H1 (cell line): Measurements from ENCODE around the gene LRG1. TPM values are rescaled to one million over a fixed set of nuclear protein-coding genes. Genes with fewer than 3 reads are reported as not detected.

ENCODE experiments used
- CTCF ChIA-PET: fragments of 300-600 bp; sonication (Branson Sonifier 250); formaldehyde crosslinking; loops from one replicate; lab custom pipeline; 2021; ENCODE audit not compliant: partially characterized antibody; lab: Charles Lee
- POLR2A ChIA-PET: fragments of 300-600 bp; sonication (Branson Sonifier 250); formaldehyde crosslinking; loops from one replicate; lab custom pipeline; 2021; ENCODE audit warnings: inconsistent platforms; ENCODE audit not compliant: partially characterized antibody; lab: Charles Lee
- DNase-seq, 2 experiments: peaks; one replicate each; pipeline versions ENCODE4 v3.0.0 to v3.0.0-alpha.2; 2010 to 2022; ENCODE audit warnings: low spot score in 2 of 2, low read depth in 1 of 2, mixed read lengths in 1 of 2
- FAIRE-seq: peaks from 2 replicates; lab custom pipeline; 2011; peaks lifted over from hg19 to GRCh38; lab: Jason Lieb, UNC
- H2AFZ ChIP-seq: 2 replicates; pipeline ENCODE4 v1.8.1; 2012; ENCODE audit warnings: low read length, inconsistent platforms
- H2AK5ac ChIP-seq: 2 replicates; pipeline ENCODE4 v1.6.1; 2013; ENCODE audit warnings: low read depth, low read length
- H2BK120ac ChIP-seq: replicated peaks from 2 replicates; pipeline ENCODE3; 2013; ENCODE audit warnings: low read depth, low read length, inconsistent platforms
- H2BK12ac ChIP-seq: 2 replicates; pipeline ENCODE4 v1.6.1; 2013; ENCODE audit warnings: low read depth, low read length
- H2BK15ac ChIP-seq: 2 replicates; pipeline ENCODE4 v1.6.1; 2013; ENCODE audit warnings: low read length
- H2BK20ac ChIP-seq: 2 replicates; pipeline ENCODE4 v1.6.1; 2013; ENCODE audit warnings: low read length
- H2BK5ac ChIP-seq: 2 replicates; pipeline ENCODE4 v1.6.1; 2013; ENCODE audit warnings: low read depth, low read length
- H3K14ac ChIP-seq: 2 replicates; pipeline ENCODE4 v1.6.1; 2013; ENCODE audit warnings: inconsistent platforms; ENCODE audit not compliant: insufficient read length
- H3K18ac ChIP-seq: 2 replicates; pipeline ENCODE4 v1.6.1; 2013; ENCODE audit warnings: low read length; ENCODE audit errors: extremely low read depth
- H3K23ac ChIP-seq: 2 replicates; pipeline ENCODE4 v1.6.1; 2013; ENCODE audit warnings: inconsistent platforms; ENCODE audit not compliant: insufficient read length
- H3K23me2 ChIP-seq: 2 replicates; pipeline ENCODE4 v1.6.1; 2013; ENCODE audit warnings: low read depth, low read length
- H3K27ac ChIP-seq: 2 replicates; pipeline ENCODE4 v1.6.1; 2011; ENCODE audit warnings: low read depth, low read length, inconsistent platforms
- H3K27me3 ChIP-seq, 4 experiments: replicated peaks in 1 of 4; 1 replicate in 1 of 4; 2 replicates in 3 of 4; pipeline versions ENCODE4 v1.6.1 to v1.8.1; 2011 to 2013; ENCODE audit warnings: low read length in 3 of 4, mild to moderate bottlenecking in 3 of 4, inconsistent platforms in 2 of 4, mixed read lengths in 2 of 4, moderate library complexity in 1 of 4; ENCODE audit not compliant: control insufficient read depth in 3 of 4, insufficient read depth in 3 of 4; ENCODE audit errors: extremely low read depth in 1 of 4
- H3K36me3 ChIP-seq, 4 experiments: 2 replicates each; pipeline versions ENCODE4 v1.6.1 to v1.8.1; 2011 to 2013; ENCODE audit warnings: mild to moderate bottlenecking in 4 of 4, low read length in 3 of 4, moderate library complexity in 2 of 4, control low read depth in 1 of 4, inconsistent platforms in 1 of 4; ENCODE audit not compliant: insufficient read depth in 4 of 4, control insufficient read depth in 2 of 4
- H3K4ac ChIP-seq: replicated peaks from 2 replicates; pipeline ENCODE3; 2013; ENCODE audit warnings: low read length, low read depth, mixed read lengths, inconsistent platforms; ENCODE audit not compliant: insufficient read length
- H3K4me1 ChIP-seq, 4 experiments: replicated peaks in 1 of 4; 1 replicate in 1 of 4; 2 replicates in 3 of 4; pipeline versions ENCODE4 v1.6.1 to v1.8.1; 2011 to 2013; ENCODE audit warnings: low read length in 3 of 4, inconsistent platforms in 2 of 4, mixed read lengths in 1 of 4; ENCODE audit not compliant: insufficient read depth in 4 of 4, control insufficient read depth in 3 of 4
- H3K4me2 ChIP-seq, 2 experiments: 2 replicates each; pipeline versions ENCODE4 v1.6.1 to v1.8.1; 2011 to 2013; ENCODE audit warnings: low read depth in 2 of 2, low read length in 2 of 2, control low read depth in 1 of 2, inconsistent platforms in 1 of 2, mild to moderate bottlenecking in 1 of 2; ENCODE audit not compliant: insufficient read depth in 1 of 2
- H3K4me3 ChIP-seq, 4 experiments: fragments of 200-600, 300-600 bp in 1 of 4; sonication (generic), shearing (Covaris generic), sonication (Bioruptor Twin) in 1 of 4; 2 replicates each; pipeline versions ENCODE4 v1.5.1 to v1.8.1; 2011 to 2016; ENCODE audit warnings: low read length in 4 of 4, low read depth in 3 of 4, control low read depth in 2 of 4, inconsistent platforms in 2 of 4, mild to moderate bottlenecking in 2 of 4, mixed read lengths in 1 of 4, moderate library complexity in 1 of 4; ENCODE audit not compliant: insufficient read depth in 2 of 4; ENCODE audit errors: extremely low read depth in 1 of 4
- H3K56ac ChIP-seq: replicated peaks from 2 replicates; pipeline ENCODE3; 2013; ENCODE audit warnings: low read depth, mild to moderate bottlenecking, mixed read lengths, low read length, inconsistent platforms; ENCODE audit not compliant: insufficient read length
- H3K79me1 ChIP-seq: 2 replicates; pipeline ENCODE4 v1.6.1; 2013; ENCODE audit warnings: low read depth, low read length, control low read depth
- H3K79me2 ChIP-seq, 2 experiments: 2 replicates each; pipeline versions ENCODE4 v1.6.1 to v1.8.1; 2012 to 2013; ENCODE audit warnings: low read length in 2 of 2, mild to moderate bottlenecking in 2 of 2, inconsistent platforms in 1 of 2; ENCODE audit not compliant: insufficient read depth in 2 of 2, control insufficient read depth in 1 of 2
- H3K9ac ChIP-seq, 4 experiments: replicated peaks in 1 of 4; 1 replicate in 1 of 4; 2 replicates in 3 of 4; pipeline versions ENCODE4 v1.6.1 to v1.8.1; 2011 to 2013; ENCODE audit warnings: low read depth in 3 of 4, low read length in 3 of 4, control low read depth in 2 of 4, mild to moderate bottlenecking in 2 of 4, moderate library complexity in 2 of 4, inconsistent platforms in 1 of 4; ENCODE audit errors: extremely low read depth in 1 of 4
- H3K9me3 ChIP-seq, 2 experiments: 2 replicates each; pipeline versions ENCODE4 v1.6.1 to v1.8.1; 2012 to 2013; ENCODE audit warnings: mild to moderate bottlenecking in 2 of 2, moderate library complexity in 2 of 2, control low read depth in 1 of 2, inconsistent platforms in 1 of 2, low read depth in 1 of 2, low read length in 1 of 2, mixed read lengths in 1 of 2; ENCODE audit not compliant: insufficient read depth in 2 of 2
- H4K20me1 ChIP-seq, 2 experiments: replicated peaks in 1 of 2; 2 replicates each; pipeline versions ENCODE3 to v1.8.1; 2011 to 2013; ENCODE audit warnings: inconsistent platforms in 2 of 2, low read length in 2 of 2, mild to moderate bottlenecking in 1 of 2; ENCODE audit not compliant: insufficient read depth in 2 of 2, control insufficient read depth in 1 of 2
- H4K5ac ChIP-seq: 2 replicates; pipeline ENCODE4 v1.6.1; 2013; ENCODE audit warnings: low read length, low read depth, mixed read lengths, inconsistent platforms; ENCODE audit not compliant: insufficient read length
- H4K8ac ChIP-seq: 2 replicates; pipeline ENCODE4 v1.8.0; 2013; ENCODE audit warnings: mild to moderate bottlenecking, moderate library complexity, low read length, inconsistent platforms; ENCODE audit not compliant: insufficient read depth; ENCODE audit errors: extremely low read depth
- H4K91ac ChIP-seq: replicated peaks from 2 replicates; pipeline ENCODE3; 2013; ENCODE audit warnings: low read length, mixed read lengths, inconsistent platforms; ENCODE audit not compliant: insufficient read length
- CBX5 ChIP-seq: fragments of 300-800, 300-1000 bp; sonication (generic); IDR thresholded peaks from 2 replicates; pipeline ENCODE4 v1.7.1; 2016; ENCODE audit warnings: antibody characterized with exemption, low read length, low read depth
- JUN ChIP-seq: IDR thresholded peaks from 2 replicates; pipeline ENCODE4 v1.6.1; 2011; ENCODE audit warnings: low read depth, mild to moderate bottlenecking, improper control_type of control experiment, low read length
- RNF2 ChIP-seq: fragments of 200-900, 300-1000 bp; sonication (generic); IDR thresholded peaks from 2 replicates; pipeline ENCODE4 v1.7.1; 2016; ENCODE audit warnings: borderline replicate concordance, low read depth, mild to moderate bottlenecking, antibody characterized with exemption, low read length; ENCODE audit not compliant: poor library complexity, severe bottlenecking; ENCODE audit errors: missing control alignments
- SIRT6 ChIP-seq: IDR thresholded peaks from one replicate; pipeline ENCODE4 v1.7.1; 2012; ENCODE audit warnings: low read length, inconsistent platforms
- TEAD4 ChIP-seq: IDR thresholded peaks from 2 replicates; pipeline ENCODE4 v1.6.1; 2012; ENCODE audit warnings: low read depth, low read length, inconsistent platforms, mixed read lengths
- WGBS, 2 experiments: shearing (Covaris generic) in 1 of 2; methylation state at CpG; one replicate each; pipeline versions ENCODE4 v1.1.6 to v1.1.7; 2013 to 2015; ENCODE audit warnings: low lambda C conversion rate in 2 of 2, mixed read lengths in 2 of 2, inconsistent platforms in 1 of 2, low coverage in 1 of 2, missing lambda C conversion rate in 1 of 2; ENCODE audit not compliant: insufficient replicate concordance in 2 of 2, insufficient coverage in 1 of 2, insufficient read length in 1 of 2; ENCODE audit errors: extremely low coverage in 1 of 2, missing lambda C conversion rate in 1 of 2; 5-methylcytosine and 5-hydroxymethylcytosine counted together
- polyA plus RNA-seq, 7 experiments: library from polyadenylated mRNA; depleted of rRNA in 3 of 7; stranded (reverse) in 5 of 7; unstranded in 2 of 7; fragments of >200 nt in 5 of 7; fragments of 200-250 nt in 2 of 7; gene quantifications; 1 replicate in 5 of 7; 2 replicates in 1 of 7; 4 replicates in 1 of 7; pipeline versions ENCODE4 v1.2.1 to v1.2.3, GENCODE V29; 2011 to 2013; ENCODE audit warnings: missing spikeins in 2 of 7, mixed read lengths in 2 of 7
- total RNA-seq: library from RNA; stranded (reverse); fragmentation: NEBNext Ultra II Directional; extraction: Animal tissue kit (Norgen Biotek cat#: 25700); gene quantifications from 2 replicates; pipeline ENCODE4 v1.2.1, GENCODE V29; 2021

The LRG1 gene
- total and polyA plus RNA-seq, 2 of the 8 experiments (the other 6 are each of a cell fraction or from before 2014, with no cell fraction given) = 0.48 to 0.79 TPM

DNA sequence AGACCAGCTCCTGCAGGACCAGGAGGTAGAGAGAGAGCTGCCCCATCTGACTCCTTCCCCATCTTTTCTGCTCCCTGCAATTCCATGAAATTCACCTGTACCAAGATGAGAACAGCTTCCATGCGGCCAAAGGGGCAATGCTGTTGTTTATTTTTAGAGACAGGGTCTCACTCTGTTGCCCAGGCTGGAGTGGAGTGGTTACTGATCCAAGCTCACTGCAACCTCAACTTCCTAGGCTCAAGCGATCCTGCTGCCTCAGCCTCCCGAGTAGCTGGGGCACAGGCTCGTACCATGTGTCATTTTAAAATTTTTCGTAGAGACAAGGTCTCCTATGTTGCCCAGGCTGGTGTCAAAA lies 18.0 kb downstream of the LRG1 start:
- Histone ChIP-seq H4K20me1 (no peaks in the 10 kb centered on the region), H3K79me2 (no peaks in the 10 kb centered on the region), H3K4me1 (peaks cover 0 to 2% (median 0%) of the 10 kb centered on the region in 4 experiments; a peak in 4 of 7 replicates), H2BK20ac (no peak overlapping the region), H3K9ac (no peak overlapping the region), H2BK5ac (no peak overlapping the region), H2BK15ac (no peak overlapping the region), H4K91ac (no peak overlapping the region), H3K23me2 (no peaks in the 10 kb centered on the region), H3K23ac (no peak overlapping the region), H3K4ac (no peak overlapping the region), H2AFZ (no peak overlapping the region)
- POLR2A ChIA-PET = interaction anchor here (0.6 to 1.8 kb wide), 3 partner anchors 13 to 175 kb away, joined by 3 to 7 read pairs (median 5); partner anchors contain the start of gene PLIN5
- TF ChIP-seq JUN (no peak), CBX5 (no peak), TEAD4 (no peak), SIRT6 (no peak), RNF2 (no peak)
- TF ChIP-seq, all 59 proteins: peak for 0
- Histone ChIP-seq H2AK5ac (0 out of 2 replicates have a peak overlapping the region, but pooled peaks have one; percentile 8), H3K18ac (no peak overlapping the region), H3K14ac (no peak overlapping the region), H3K27ac (no peak overlapping the region), H2BK120ac (no peak overlapping the region), H2BK12ac (no peak overlapping the region), H4K8ac (no peak overlapping the region), H3K79me1 (no peaks in the 10 kb centered on the region), H3K9me3 (no peaks in the 10 kb centered on the region), H3K56ac (no peak overlapping the region), H3K27me3 (peaks cover 0 to 14% (median 10%) of the 10 kb centered on the region in 4 experiments; a peak in 4 of 7 replicates), H3K4me2 (no peak overlapping the region), H3K4me3 (no peak overlapping the region), H4K5ac (no peak overlapping the region), H3K36me3 (no peaks in the 10 kb centered on the region)
- no peak for DNase-seq
- 85% methylated on average over 5 of the region's 5 CpGs; no CpG with 5 or more reads in 1 of the 2 experiments for WGBS, 2 experiments
- CTCF ChIA-PET = interaction anchor here (0.6 to 8.9 kb wide), 9 partner anchors 14 to 287 kb away, joined by 3 to 174 read pairs (median 3); partner anchors contain the start of genes LRG1 and PLIN5
- FAIRE-seq = no peak
